H9 (cell line): Measurements from ENCODE around the gene C1orf159. TPM values are rescaled to one million over a fixed set of nuclear protein-coding genes. Genes with fewer than 3 reads are reported as not detected.

Source experiments
- DNase-seq: peaks from one replicate; pipeline ENCODE4 v3.0.0-alpha.2; 2017
- H2AFZ ChIP-seq: one replicate; pipeline ENCODE4 v1.6.1; 2013; ENCODE audit warnings: mild to moderate bottlenecking, low read length, control low read depth, moderate library complexity
- H2AK5ac ChIP-seq: 2 replicates; pipeline ENCODE4 v1.6.1; 2013; ENCODE audit warnings: low read length, control low read depth, mixed read lengths; ENCODE audit not compliant: insufficient read length
- H2BK120ac ChIP-seq: one replicate; pipeline ENCODE4 v1.6.1; 2013; ENCODE audit warnings: low read depth, mild to moderate bottlenecking, low read length, control low read depth, inconsistent platforms; ENCODE audit not compliant: poor library complexity, severe bottlenecking
- H2BK12ac ChIP-seq: 2 replicates; pipeline ENCODE4 v1.6.1; 2013; ENCODE audit warnings: low read length, control low read depth, mixed read lengths, low read depth; ENCODE audit not compliant: insufficient read length
- H2BK15ac ChIP-seq: 2 replicates; pipeline ENCODE4 v1.6.1; 2013; ENCODE audit warnings: low read depth, low read length, control low read depth
- H2BK20ac ChIP-seq: one replicate; pipeline ENCODE4 v1.6.1; 2013; ENCODE audit warnings: low read depth, mild to moderate bottlenecking, low read length, control low read depth, inconsistent platforms; ENCODE audit not compliant: poor library complexity, severe bottlenecking
- H2BK5ac ChIP-seq: 2 replicates; pipeline ENCODE4 v1.6.1; 2013; ENCODE audit warnings: low read length, control low read depth, mixed read lengths; ENCODE audit not compliant: insufficient read length
- H3K14ac ChIP-seq: 2 replicates; pipeline ENCODE4 v1.6.1; 2013; ENCODE audit warnings: low read length, control low read depth; ENCODE audit not compliant: insufficient read depth
- H3K18ac ChIP-seq: 2 replicates; pipeline ENCODE4 v1.6.1; 2013; ENCODE audit warnings: low read depth, mild to moderate bottlenecking, mixed read lengths, low read length, control low read depth; ENCODE audit not compliant: insufficient read length
- H3K23ac ChIP-seq: 2 replicates; pipeline ENCODE4 v1.6.1; 2013; ENCODE audit warnings: low read length, control low read depth, mixed read lengths, low read depth; ENCODE audit not compliant: insufficient read length
- H3K23me2 ChIP-seq: 2 replicates; pipeline ENCODE4 v1.6.1; 2013; ENCODE audit warnings: low read depth, mild to moderate bottlenecking, mixed read lengths, low read length, control low read depth; ENCODE audit not compliant: insufficient read length, poor library complexity, severe bottlenecking
- H3K27ac ChIP-seq: 2 replicates; pipeline ENCODE4 v1.5.1; 2013; ENCODE audit warnings: low read length, control low read depth, mixed read lengths, low read depth; ENCODE audit not compliant: insufficient read length
- H3K27me3 ChIP-seq: 2 replicates; pipeline ENCODE4 v1.6.1; 2013; ENCODE audit warnings: low read length, control low read depth, inconsistent platforms; ENCODE audit not compliant: insufficient read depth
- H3K4ac ChIP-seq: 2 replicates; pipeline ENCODE4 v1.6.1; 2013; ENCODE audit warnings: low read depth, mild to moderate bottlenecking, control low read depth, inconsistent platforms, low read length, moderate library complexity
- H3K4me1 ChIP-seq: 2 replicates; pipeline ENCODE4 v1.6.1; 2013; ENCODE audit warnings: low read length, control low read depth, inconsistent platforms; ENCODE audit not compliant: insufficient read depth
- H3K4me2 ChIP-seq: 2 replicates; pipeline ENCODE4 v1.6.1; 2013; ENCODE audit warnings: low read length, control low read depth, mixed read lengths; ENCODE audit not compliant: insufficient read length, insufficient read depth
- H3K56ac ChIP-seq: 2 replicates; pipeline ENCODE4 v1.6.1; 2013; ENCODE audit warnings: low read depth, mild to moderate bottlenecking, mixed read lengths, low read length, control low read depth; ENCODE audit not compliant: insufficient read length
- H3K79me1 ChIP-seq: 2 replicates; pipeline ENCODE4 v1.6.1; 2013; ENCODE audit warnings: low read depth, mild to moderate bottlenecking, moderate library complexity, low read length, control low read depth, inconsistent platforms; ENCODE audit not compliant: insufficient read depth, poor library complexity, severe bottlenecking
- H3K79me2 ChIP-seq: 2 replicates; pipeline ENCODE4 v1.6.1; 2013; ENCODE audit warnings: low read length, control low read depth, inconsistent platforms; ENCODE audit not compliant: insufficient read depth
- H3K9ac ChIP-seq: 2 replicates; pipeline ENCODE4 v1.6.1; 2013; ENCODE audit warnings: low read length, control low read depth, mixed read lengths; ENCODE audit not compliant: insufficient read length; ENCODE audit errors: extremely low read depth
- H3K9me3 ChIP-seq: one replicate; pipeline ENCODE4 v1.6.1; 2013; ENCODE audit warnings: low read depth, low read length, inconsistent platforms; ENCODE audit not compliant: control insufficient read depth
- H3T11ph ChIP-seq: one replicate; pipeline ENCODE4 v1.6.1; 2013; ENCODE audit warnings: mild to moderate bottlenecking, low read length, control low read depth, inconsistent platforms
- H4K20me1 ChIP-seq: one replicate; pipeline ENCODE4 v1.6.1; 2013; ENCODE audit not compliant: control insufficient read depth, insufficient read length, insufficient read depth
- H4K5ac ChIP-seq: 2 replicates; pipeline ENCODE4 v1.6.1; 2013; ENCODE audit warnings: low read depth, mild to moderate bottlenecking, mixed read lengths, low read length, control low read depth; ENCODE audit not compliant: insufficient read length
- H4K8ac ChIP-seq: replicated peaks from 2 replicates; pipeline ENCODE4 v1.6.1; 2013; ENCODE audit warnings: low read length, control low read depth, mixed read lengths, low read depth; ENCODE audit not compliant: insufficient read length
- H4K91ac ChIP-seq: 2 replicates; pipeline ENCODE4 v1.6.1; 2013; ENCODE audit warnings: low read depth, mild to moderate bottlenecking, moderate library complexity, mixed read lengths, low read length, control low read depth; ENCODE audit not compliant: insufficient read length
- H3K27ac Mint-ChIP-seq, 3 experiments: 2 replicates in 2 of 3; 3 replicates in 1 of 3; pipeline ENCODE4 v1.8.0; 2020 to 2021; ENCODE audit warnings: mixed read lengths in 3 of 3, mild to moderate bottlenecking in 1 of 3, moderate library complexity in 1 of 3
- H3K27me3 Mint-ChIP-seq: 2 replicates; pipeline ENCODE4 v1.8.0; 2021; ENCODE audit warnings: low read depth, mild to moderate bottlenecking, moderate library complexity, mixed read lengths
- H3K36me3 Mint-ChIP-seq, 3 experiments: 2 replicates in 2 of 3; 3 replicates in 1 of 3; pipeline ENCODE4 v1.8.0; 2020 to 2021; ENCODE audit warnings: low read depth in 3 of 3, mixed read lengths in 3 of 3; ENCODE audit not compliant: insufficient read depth in 1 of 3
- H3K4me1 Mint-ChIP-seq, 2 experiments: 2 replicates each; pipeline ENCODE4 v1.8.0; 2020; ENCODE audit warnings: mixed read lengths in 2 of 2
- H3K4me3 Mint-ChIP-seq, 2 experiments: 2 replicates in 1 of 2; 3 replicates in 1 of 2; pipeline ENCODE4 v1.8.0; 2020 to 2021; ENCODE audit warnings: mild to moderate bottlenecking in 2 of 2, mixed read lengths in 2 of 2, moderate library complexity in 1 of 2
- H3K9me3 Mint-ChIP-seq, 2 experiments: 2 replicates in 1 of 2; 3 replicates in 1 of 2; pipeline ENCODE4 v1.8.0; 2020; ENCODE audit warnings: mild to moderate bottlenecking in 2 of 2, mixed read lengths in 2 of 2, moderate library complexity in 1 of 2
- CTCF ChIP-seq: fragments of 200-600 bp; sonication (generic); conservative IDR thresholded peaks from 3 replicates; pipeline ENCODE4 v1.8.0; 2021; ENCODE audit warnings: antibody characterized with exemption, mild to moderate bottlenecking
- WGBS: extraction: QIAGEN DNeasy Blood & Tissue Kit; methylation state at CpG from one replicate; pipeline ENCODE4 v1.1.7; 2013; ENCODE audit warnings: missing lambda C conversion rate, low lambda C conversion rate, mixed read lengths; ENCODE audit not compliant: insufficient read length; ENCODE audit errors: extremely low coverage; 5-methylcytosine and 5-hydroxymethylcytosine counted together
- total RNA-seq: library from RNA; stranded (reverse); gene quantifications from 2 replicates; pipeline ENCODE4 v1.2.1, GENCODE V29; 2021

Gene C1orf159
- total RNA-seq, 1 experiment from 2014 or later: 12.3 TPM

GRCh38 chr1:1161078-1161682 lies 45.3 kb upstream of the C1orf159 start:
- Histone ChIP-seq H3K79me2 (no peaks in the 10 kb centered on the region), H2BK120ac (no peak overlapping the region), H3T11ph (no peak overlapping the region), H3K79me1 (no peaks in the 10 kb centered on the region), H3K9me3 (no peaks in the 10 kb centered on the region), H3K27ac (no peak overlapping the region), H4K20me1 (no peaks in the 10 kb centered on the region), H3K9ac (no peak overlapping the region), H2BK20ac (no peak overlapping the region), H2BK15ac (no peak overlapping the region), H3K4me2 (no peak overlapping the region), H2BK12ac (no peak overlapping the region), H2BK5ac (no peak overlapping the region), H3K27me3 (no peaks in the 10 kb centered on the region), H4K5ac (no peak overlapping the region), H2AFZ (no peak overlapping the region), H3K4me1 (no peaks in the 10 kb centered on the region), H2AK5ac (no peak overlapping the region), H3K56ac (no peak overlapping the region), H3K23ac (no peak overlapping the region), H3K4ac (no peak overlapping the region), H3K14ac (peak overlapping the region; percentile 32; the same call in 1 of the 2 replicates), H3K18ac (no peak overlapping the region), H4K91ac (no peak overlapping the region), H4K8ac (no peak overlapping the region), H3K23me2 (peaks cover 8% of the 10 kb centered on the region)
- peaks cover 0 to 3% (median 0%) of the 10 kb centered on the region in 3 experiments; a peak in 3 of 7 replicates for H3K36me3 Mint-ChIP-seq
- WGBS: no CpG with 5 or more reads among the region's 29 CpGs
- TF ChIP-seq CTCF: no peak
- H3K4me1 Mint-ChIP-seq: peaks cover 15 to 31% of the 10 kb centered on the region in 2 experiments
- peaks cover 0 to 2% of the 10 kb centered on the region in 2 experiments; a peak in 1 of 5 replicates for H3K9me3 Mint-ChIP-seq
- H3K4me3 Mint-ChIP-seq: no peak overlapping the region
- peaks cover 8% of the 10 kb centered on the region for H3K27me3 Mint-ChIP-seq
- H3K27ac Mint-ChIP-seq: no peak overlapping the region; a peak in 1 of 7 replicates
- no peak for DNase-seq
